Epithelial cell of prostate (primary cell): Measurements from ENCODE around the gene SH3TC2.
"Not testable (repeated sequence)": the region's sequence is repeated elsewhere in the genome, so short reads cannot be mapped to it uniquely, and the experiment has no call there.

Experiments used
- DNase-seq: peaks from one replicate; pipeline ENCODE4 v3.0.0-alpha.2; 2011; ENCODE audit warnings: low read depth, low spot score
- H3K27ac ChIP-seq: fragments of 450-650 bp; 2 replicates; pipeline ENCODE4 v1.5.1; 2017; ENCODE audit warnings: mild to moderate bottlenecking

The SH3TC2 gene

GRCh38 chr5:149063017-149063687, at the start of gene SH3TC2:
Gene SH3TC2, minus strand, starts transcription at chr5:149063062. Its CDS starts 40 bp downstream, at chr5:149063022.
- peak within 1 kb of the TSS; percentile 98 for H3K27ac ChIP-seq
- DNase-seq: no peak

GRCh38 chr5:149110406-149110805, 47.5 kb upstream of the SH3TC2 start:
- no peak for DNase-seq
- H3K27ac ChIP-seq: peak overlapping the region; percentile 33

- no peak for DNase-seq
- H3K27ac ChIP-seq: peak overlapping the region; percentile 46
Observed at GRCh38 chr5:149108651-149109280, 45.9 kb upstream of the SH3TC2 start.

- H3K27ac ChIP-seq: no peak overlapping the region
- no peak for DNase-seq
Observed at GRCh38 chr5:149100331-149100730, 37.5 kb upstream of the SH3TC2 start.

- DNase-seq: no peak
- H3K27ac ChIP-seq: no peak overlapping the region
Observed at GRCh38 chr5:149099920-149100319, 37.1 kb upstream of the SH3TC2 start.

GRCh38 chr5:149094996-149095395, 32.1 kb upstream of the SH3TC2 start:
- H3K27ac ChIP-seq: peak overlapping the region; percentile 22

GRCh38 chr5:149093625-149094024, 30.8 kb upstream of the SH3TC2 start:
- DNase-seq: no peak
- H3K27ac ChIP-seq: no peak overlapping the region

More at GRCh38 chr5:149094996-149095395, 32.1 kb upstream of the SH3TC2 start:
- no peak for DNase-seq

- H3K27ac ChIP-seq: no peak overlapping the region
- DNase-seq: no peak
Observed at GRCh38 chr5:149089796-149090195, 26.9 kb upstream of the SH3TC2 start.

GRCh38 chr5:149088686-149089085, 25.8 kb upstream of the SH3TC2 start:
- no peak overlapping the region for H3K27ac ChIP-seq
- no peak for DNase-seq

GRCh38 chr5:149083846-149084245, 21.0 kb upstream of the SH3TC2 start:
- no peak for DNase-seq
- no peak overlapping the region for H3K27ac ChIP-seq

GRCh38 chr5:149082271-149082670, 19.4 kb upstream of the SH3TC2 start:
- H3K27ac ChIP-seq: no peak overlapping the region
- DNase-seq: no peak

- no peak overlapping the region for H3K27ac ChIP-seq
- DNase-seq: no peak
Observed at GRCh38 chr5:149080294-149080693, 17.4 kb upstream of the SH3TC2 start.

GRCh38 chr5:149079883-149080282, 17.0 kb upstream of the SH3TC2 start:
- H3K27ac ChIP-seq: no peak overlapping the region
- no peak for DNase-seq

- peak overlapping the region; percentile 93 for H3K27ac ChIP-seq
- not testable (repeated sequence) for DNase-seq
Observed at GRCh38 chr5:149074071-149074470, 11.2 kb upstream of the SH3TC2 start.

GRCh38 chr5:149073213-149073612, 10.4 kb upstream of the SH3TC2 start:
- no peak for DNase-seq
- H3K27ac ChIP-seq: peak overlapping the region; percentile 93

- no peak for DNase-seq
- peak overlapping the region; percentile 93 for H3K27ac ChIP-seq
Observed at GRCh38 chr5:149072791-149073190, 9.9 kb upstream of the SH3TC2 start.

GRCh38 chr5:149072376-149072775, 9.5 kb upstream of the SH3TC2 start:
- DNase-seq: no peak
- H3K27ac ChIP-seq: peak overlapping the region; percentile 93

- peak overlapping the region; percentile 93 for H3K27ac ChIP-seq
- no peak for DNase-seq
Observed at GRCh38 chr5:149071756-149072155, 8.9 kb upstream of the SH3TC2 start.

- peak overlapping the region; percentile 93 for H3K27ac ChIP-seq
- no peak for DNase-seq
Observed at GRCh38 chr5:149071216-149071615, 8.4 kb upstream of the SH3TC2 start.

GRCh38 chr5:149069711-149070110, 6.8 kb upstream of the SH3TC2 start:
- no peak for DNase-seq
- peak overlapping the region; percentile 93 for H3K27ac ChIP-seq

- peak overlapping the region; percentile 98 for H3K27ac ChIP-seq
- no peak for DNase-seq
Observed at GRCh38 chr5:149063896-149064478, 1.1 kb upstream of the SH3TC2 start.
